ENCODE data around the gene NGLY1.

- TF ChIP-seq SIN3A (IDR thresholded peaks at IDR 0.05; ENCODE audit: borderline replicate concordance in 2 of 2, control insufficient read depth in 1 of 2, low read depth in 2 of 2, low read length in 2 of 2) (no peak), POLR2AphosphoS5 (IDR thresholded peaks at IDR 0.05; ENCODE audit: control insufficient read depth, insufficient read depth, low read depth, low read length) (no peak), ZMIZ1 (IDR thresholded peaks at IDR 0.05; ENCODE audit: low read depth in 2 of 2, low read length in 2 of 2) (no peak)
Measured at GRCh38 chr3:25697553-25697952, 85.7 kb downstream of the NGLY1 start.
